Mesothelial cell of epicardium (in vitro differentiated cells): ENCODE data around the gene DDX31. TPM values are rescaled to one million over a fixed set of nuclear protein-coding genes. Genes with fewer than 3 reads are reported as not detected.
A peak's percentile ranks its signal among the peaks of the same experiment; 100 is the strongest.

Experiments used
- DNase-seq, 2 experiments: peaks; one replicate each; pipeline ENCODE4 v3.0.0; 2021; ENCODE audit warnings: low spot score in 2 of 2; ENCODE audit not compliant: unreplicated experiment in 2 of 2
- H3K27ac Mint-ChIP-seq: 2 replicates; pipeline ENCODE4 v1.8.0; 2021; ENCODE audit warnings: mixed read lengths
- H3K27me3 Mint-ChIP-seq: 2 replicates; pipeline ENCODE4 v1.8.0; 2021; ENCODE audit warnings: low read depth, mixed read lengths
- H3K36me3 Mint-ChIP-seq: 2 replicates; pipeline ENCODE4 v1.8.0; 2021; ENCODE audit warnings: mixed read lengths
- H3K4me1 Mint-ChIP-seq: 2 replicates; pipeline ENCODE4 v1.8.0; 2021; ENCODE audit warnings: mixed read lengths
- H3K4me3 Mint-ChIP-seq: 2 replicates; pipeline ENCODE4 v1.8.0; 2021; ENCODE audit warnings: mild to moderate bottlenecking, moderate library complexity, mixed read lengths
- H3K9me3 Mint-ChIP-seq: 2 replicates; pipeline ENCODE4 v1.8.0; 2021; ENCODE audit warnings: mixed read lengths
- total RNA-seq: library from RNA; stranded (reverse); gene quantifications from 3 replicates; pipeline ENCODE4 v1.2.1, GENCODE V29; 2021
- TF ChIP-seq, protein P1 (sequence below): fragments of 200-600 bp; sonication (generic); IDR thresholded peaks from one replicate; pipeline ENCODE4 v1.5.0; 2021; ENCODE audit warnings: antibody characterized with exemption; ENCODE audit not compliant: unreplicated experiment

DDX31 gene
- total RNA-seq, 1 donor from 2014 or later, result 22.9 TPM

DNA sequence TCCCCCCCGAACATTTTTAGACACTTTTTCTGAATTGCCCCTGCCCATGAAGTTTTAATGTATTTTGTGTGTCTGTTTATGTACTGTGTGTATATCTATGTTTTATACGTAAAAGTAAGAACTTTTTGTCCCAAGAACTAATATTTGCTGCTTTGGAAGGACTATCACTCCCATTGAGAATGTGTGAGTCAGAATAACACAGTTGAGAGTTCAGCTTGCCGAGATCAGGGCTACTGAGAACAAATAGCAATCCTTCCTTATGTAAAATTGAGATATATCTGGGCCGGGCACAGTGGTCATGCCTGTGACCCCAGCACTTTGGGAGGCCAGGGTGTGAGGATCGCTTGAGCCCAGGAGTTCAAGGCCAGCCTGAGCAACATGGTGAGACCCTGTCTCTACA, 11.8 kb upstream of the DDX31 start:
- Mint-ChIP-seq H3K4me1 (peaks cover 11% of the 10 kb centered on the region), H3K9me3 (no peaks in the 10 kb centered on the region), H3K36me3 (peaks cover 47% of the 10 kb centered on the region), H3K27ac (no peak overlapping the region), H3K27me3 (no peaks in the 10 kb centered on the region), H3K4me3 (no peak overlapping the region)
- TF ChIP-seq, protein P1, sequence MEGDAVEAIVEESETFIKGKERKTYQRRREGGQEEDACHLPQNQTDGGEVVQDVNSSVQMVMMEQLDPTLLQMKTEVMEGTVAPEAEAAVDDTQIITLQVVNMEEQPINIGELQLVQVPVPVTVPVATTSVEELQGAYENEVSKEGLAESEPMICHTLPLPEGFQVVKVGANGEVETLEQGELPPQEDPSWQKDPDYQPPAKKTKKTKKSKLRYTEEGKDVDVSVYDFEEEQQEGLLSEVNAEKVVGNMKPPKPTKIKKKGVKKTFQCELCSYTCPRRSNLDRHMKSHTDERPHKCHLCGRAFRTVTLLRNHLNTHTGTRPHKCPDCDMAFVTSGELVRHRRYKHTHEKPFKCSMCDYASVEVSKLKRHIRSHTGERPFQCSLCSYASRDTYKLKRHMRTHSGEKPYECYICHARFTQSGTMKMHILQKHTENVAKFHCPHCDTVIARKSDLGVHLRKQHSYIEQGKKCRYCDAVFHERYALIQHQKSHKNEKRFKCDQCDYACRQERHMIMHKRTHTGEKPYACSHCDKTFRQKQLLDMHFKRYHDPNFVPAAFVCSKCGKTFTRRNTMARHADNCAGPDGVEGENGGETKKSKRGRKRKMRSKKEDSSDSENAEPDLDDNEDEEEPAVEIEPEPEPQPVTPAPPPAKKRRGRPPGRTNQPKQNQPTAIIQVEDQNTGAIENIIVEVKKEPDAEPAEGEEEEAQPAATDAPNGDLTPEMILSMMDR, result no peak
- DNase-seq, result no peak

DNA sequence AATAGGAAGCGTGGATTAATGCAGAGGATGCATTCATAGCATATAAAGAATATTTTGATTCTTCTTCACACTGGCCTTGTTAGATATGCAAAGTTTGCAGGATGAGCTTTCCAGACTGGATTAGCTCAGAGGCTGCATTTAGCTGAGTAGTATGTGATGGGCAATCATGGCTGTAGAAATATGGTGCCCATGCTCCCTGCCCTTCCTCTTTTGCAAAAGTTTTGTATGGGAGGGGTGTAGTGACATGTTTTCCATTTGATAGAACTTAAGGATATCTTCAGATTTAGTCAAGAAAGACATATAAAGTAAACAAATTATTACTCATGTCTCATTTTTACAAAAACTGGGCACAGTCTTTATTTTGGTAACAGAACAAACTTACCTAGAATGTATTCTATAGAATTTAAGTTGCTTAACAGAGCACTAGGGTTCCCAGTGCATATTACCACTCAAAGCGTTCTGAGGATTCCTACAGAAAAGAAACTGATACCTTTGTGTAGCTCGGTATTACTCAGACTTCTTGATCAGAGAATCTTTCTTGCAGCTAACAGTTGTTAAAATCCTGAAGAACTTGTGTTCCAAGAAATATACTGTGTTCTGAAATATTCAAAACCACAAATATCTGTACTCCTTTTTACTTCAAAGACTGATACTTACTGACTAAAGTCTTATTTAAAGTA, 10.3 kb upstream of the DDX31 start:
- Mint-ChIP-seq H3K27me3 (no peaks in the 10 kb centered on the region), H3K27ac (no peak overlapping the region), H3K4me3 (no peak overlapping the region), H3K36me3 (peaks cover 37% of the 10 kb centered on the region), H3K4me1 (peaks cover 11% of the 10 kb centered on the region), H3K9me3 (no peaks in the 10 kb centered on the region)
- TF ChIP-seq, protein P1, result no peak
- DNase-seq, result no peak

DNA sequence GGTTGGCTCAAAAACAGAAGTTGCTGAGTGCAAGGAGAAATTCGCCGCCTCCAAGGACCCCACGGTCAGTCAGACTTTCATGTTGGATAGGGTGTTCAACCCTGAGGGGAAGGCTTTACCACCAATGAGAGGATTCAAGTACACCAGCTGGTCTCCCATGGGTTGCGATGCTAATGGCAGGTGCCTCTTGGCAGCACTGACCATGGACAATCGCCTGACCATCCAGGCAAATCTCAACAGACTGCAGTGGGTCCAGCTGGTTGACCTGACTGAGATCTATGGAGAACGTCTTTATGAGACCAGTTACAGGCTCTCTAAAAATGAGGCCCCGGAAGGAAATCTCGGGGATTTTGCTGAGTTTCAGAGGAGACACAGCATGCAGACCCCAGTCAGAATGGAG, 8.2 kb upstream of the DDX31 start:
- TF ChIP-seq, protein P1, result no peak
- H3K36me3 Mint-ChIP-seq, result peaks cover 28% of the 10 kb centered on the region
- H3K27ac Mint-ChIP-seq, result no peak overlapping the region
- peaks cover 13% of the 10 kb centered on the region for H3K4me1 Mint-ChIP-seq
- no peaks in the 10 kb centered on the region for H3K27me3 Mint-ChIP-seq
- no peak overlapping the region for H3K4me3 Mint-ChIP-seq
- no peaks in the 10 kb centered on the region for H3K9me3 Mint-ChIP-seq
- DNase-seq, result no peak

DNA sequence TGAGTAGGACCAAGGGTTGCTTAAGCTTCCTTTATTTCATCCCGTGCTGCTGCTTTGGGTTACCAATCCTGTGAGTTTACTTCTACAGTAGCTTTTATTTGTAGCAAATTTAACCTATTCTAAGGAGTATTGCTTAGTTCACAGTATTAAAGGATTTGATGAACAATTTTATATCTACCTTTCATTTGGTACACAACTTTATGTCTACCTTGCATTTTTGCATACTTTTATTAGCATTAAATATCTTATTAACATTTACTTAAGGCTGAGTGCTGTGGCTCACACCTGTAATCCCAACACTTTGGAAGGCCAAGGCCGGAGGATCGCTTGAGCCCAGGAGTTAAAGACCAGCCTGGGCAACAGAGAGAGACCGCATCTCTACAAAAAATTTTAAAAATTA, 4.7 kb upstream of the DDX31 start:
- no peak overlapping the region for H3K27ac Mint-ChIP-seq
- H3K27me3 Mint-ChIP-seq, result no peaks in the 10 kb centered on the region
- no peak overlapping the region for H3K4me3 Mint-ChIP-seq
- no peak for DNase-seq
- H3K36me3 Mint-ChIP-seq, result peaks cover 17% of the 10 kb centered on the region
- no peaks in the 10 kb centered on the region for H3K9me3 Mint-ChIP-seq
- H3K4me1 Mint-ChIP-seq, result peaks cover 28% of the 10 kb centered on the region
- TF ChIP-seq, protein P1, result no peak

DNA sequence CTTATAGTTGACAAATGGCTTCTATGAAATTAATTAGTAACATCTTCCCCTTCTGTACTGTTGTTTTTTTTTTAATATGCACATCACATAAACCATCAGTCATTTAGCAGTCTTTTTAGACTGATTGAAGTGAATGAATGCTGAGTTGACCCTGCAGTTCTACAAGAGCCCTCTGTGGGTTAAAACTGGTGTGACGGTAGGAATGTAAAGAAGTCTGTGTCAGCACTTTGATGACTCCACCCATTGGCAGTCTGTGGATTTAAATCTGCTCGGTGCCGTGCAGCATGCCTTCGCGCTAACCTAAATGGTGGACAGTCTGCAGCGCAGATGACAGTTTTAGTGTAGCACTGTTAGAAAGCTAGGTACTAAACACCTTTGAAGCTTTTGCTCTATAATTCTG, 3.6 kb upstream of the DDX31 start:
- TF ChIP-seq, protein P1, result peak; percentile 18
- Mint-ChIP-seq H3K4me3 (peak overlapping the region; percentile 28), H3K4me1 (peaks cover 32% of the 10 kb centered on the region), H3K27me3 (no peaks in the 10 kb centered on the region), H3K27ac (peak overlapping the region; percentile 88), H3K36me3 (peaks cover 8% of the 10 kb centered on the region), H3K9me3 (no peaks in the 10 kb centered on the region)
- DNase-seq, result no peak

DNA sequence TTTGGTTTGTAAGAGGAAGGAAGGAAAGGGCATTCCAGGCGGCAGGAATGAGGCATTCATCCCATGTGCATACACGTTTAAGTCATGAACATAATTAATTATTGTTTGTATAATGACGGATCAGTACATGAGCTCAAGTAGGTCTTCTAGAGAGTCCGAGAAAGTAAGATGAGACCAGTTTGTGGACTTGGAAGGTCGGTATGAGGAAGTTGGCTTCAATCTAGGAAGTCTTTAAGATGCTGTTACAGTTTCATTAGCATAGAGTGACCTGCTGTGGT, 2.6 kb upstream of the DDX31 start:
- H3K9me3 Mint-ChIP-seq, result no peaks in the 10 kb centered on the region
- no peaks in the 10 kb centered on the region for H3K27me3 Mint-ChIP-seq
- TF ChIP-seq, protein P1, result no peak
- DNase-seq, result no peak
- H3K27ac Mint-ChIP-seq, result peak overlapping the region; percentile 8
- H3K4me3 Mint-ChIP-seq, result peak overlapping the region; percentile 91
- peaks cover 3% of the 10 kb centered on the region for H3K36me3 Mint-ChIP-seq
- H3K4me1 Mint-ChIP-seq, result peaks cover 39% of the 10 kb centered on the region
